Fibroblast of villous mesenchyme (primary cell): ENCODE measurements around the gene UBAP2. TPM values are rescaled to one million over a fixed set of nuclear protein-coding genes. Genes with fewer than 3 reads are reported as not detected.

ENCODE experiments used
- DNase-seq: peaks from one replicate; pipeline ENCODE4 v3.0.0-alpha.2; 2010; ENCODE audit warnings: low read depth
- H3K4me3 ChIP-seq: 2 replicates; pipeline ENCODE4 v1.5.1; 2011; ENCODE audit warnings: low read depth, mild to moderate bottlenecking, low read length
- CTCF ChIP-seq: IDR thresholded peaks from 2 replicates; pipeline ENCODE4 v1.5.1; 2012; ENCODE audit warnings: low read depth, mild to moderate bottlenecking, low read length; ENCODE audit not compliant: insufficient read depth
- total RNA-seq: library from RNA; depleted of rRNA; stranded (reverse); fragments of >200 nt; gene quantifications from 2 replicates; pipeline ENCODE4 v1.2.3, GENCODE V29; 2012

The UBAP2 gene
- total RNA-seq, 1 donor: 26.8 TPM

GRCh38 chr9:34086864-34087263 lies 38.2 kb upstream of the UBAP2 start:
- DNase-seq: no peak
- no peak for TF ChIP-seq CTCF
- H3K4me3 ChIP-seq: no peak overlapping the region

GRCh38 chr9:34085581-34086500 lies 37.2 kb upstream of the UBAP2 start:
- DNase-seq: no peak
- TF ChIP-seq CTCF: no peak

GRCh38 chr9:34084562-34084961 lies 35.9 kb upstream of the UBAP2 start:
- no peak for TF ChIP-seq CTCF
- no peak for DNase-seq
- H3K4me3 ChIP-seq: no peak overlapping the region

More at GRCh38 chr9:34085581-34086500, 37.2 kb upstream of the UBAP2 start:
- no peak overlapping the region for H3K4me3 ChIP-seq

GRCh38 chr9:34079181-34079580 lies 30.5 kb upstream of the UBAP2 start:
- no peak overlapping the region for H3K4me3 ChIP-seq
- no peak for DNase-seq
- no peak for TF ChIP-seq CTCF

- no peak for TF ChIP-seq CTCF
- no peak overlapping the region for H3K4me3 ChIP-seq
- peak; percentile 89 for DNase-seq
Observed at GRCh38 chr9:34072868-34073590, 24.3 kb upstream of the UBAP2 start.

- no peak for TF ChIP-seq CTCF
- H3K4me3 ChIP-seq: no peak overlapping the region
- DNase-seq: no peak
Observed at GRCh38 chr9:34072410-34072809, 23.7 kb upstream of the UBAP2 start.
